B cell (primary cell): ENCODE measurements around the gene ING3. TPM values are rescaled to one million over a fixed set of nuclear protein-coding genes. Genes with fewer than 3 reads are reported as not detected.

Source experiments
- ATAC-seq: fragments of 200-7000 bp; cut with Tn5 transposase; one replicate; pipeline ENCODE4 v1.10.0; 2021; ENCODE audit warnings: low read depth, mild to moderate bottlenecking, moderate number of reproducible peaks, moderate library complexity
- CTCF ChIA-PET: fragments of 350-600 bp; sonication (Branson Sonifier 250); formaldehyde crosslinking; loops from one replicate; lab custom pipeline; 2021; ENCODE audit warnings: antibody characterized with exemption, inconsistent platforms; lab: Charles Lee
- POLR2A ChIA-PET: fragments of 350-600 bp; sonication (Branson Sonifier 250); formaldehyde crosslinking; loops from one replicate; lab custom pipeline; 2021; ENCODE audit warnings: antibody characterized with exemption; lab: Charles Lee
- DNase-seq: peaks from one replicate; pipeline ENCODE4 v3.0.0; 2013
- H2AFZ ChIP-seq: 2 replicates; pipeline ENCODE4 v1.6.1; 2012; ENCODE audit warnings: mild to moderate bottlenecking, low read depth, low read length; ENCODE audit not compliant: insufficient read depth, poor library complexity, severe bottlenecking
- H3K27ac ChIP-seq, 2 donors: 1 replicate in 1 of 2; 2 replicates in 1 of 2; pipeline ENCODE4 v1.5.1; 2012 to 2013; ENCODE audit warnings: low read length in 2 of 2, mild to moderate bottlenecking in 2 of 2, moderate library complexity in 1 of 2
- H3K27me3 ChIP-seq, 4 experiments: fragments of 200-600 bp in 1 of 4; sonication (generic) in 1 of 4; replicated peaks in 1 of 4; 1 replicate in 2 of 4; 2 replicates in 2 of 4; pipeline versions ENCODE4 v1.6.1 to v1.7.0; 2013 to 2016; ENCODE audit warnings: low read length in 3 of 4, mild to moderate bottlenecking in 2 of 4, mixed read lengths in 1 of 4, moderate library complexity in 1 of 4; ENCODE audit not compliant: insufficient read depth in 4 of 4, control insufficient read depth in 3 of 4; ENCODE audit errors: control extremely low read depth in 1 of 4
- H3K36me3 ChIP-seq, 2 experiments: replicated peaks in 1 of 2; 1 replicate in 1 of 2; 2 replicates in 1 of 2; pipeline versions ENCODE4 v1.6.1 to v1.7.1; 2013; ENCODE audit warnings: low read length in 1 of 2; ENCODE audit not compliant: insufficient read depth in 2 of 2, control insufficient read depth in 1 of 2; ENCODE audit errors: control extremely low read depth in 1 of 2, extremely low read depth in 1 of 2
- H3K4me1 ChIP-seq, 2 donors: fragments of 200-600 bp in 1 of 2; sonication (generic) in 1 of 2; 1 replicate in 1 of 2; 2 replicates in 1 of 2; pipeline versions ENCODE4 v1.5.1 to v1.6.1; 2013 to 2017; ENCODE audit warnings: low read length in 2 of 2; ENCODE audit not compliant: control insufficient read depth in 2 of 2, insufficient read depth in 2 of 2
- H3K4me2 ChIP-seq: replicated peaks from 2 replicates; pipeline ENCODE3; 2012; ENCODE audit warnings: mild to moderate bottlenecking, low read depth, low read length; ENCODE audit not compliant: poor library complexity, severe bottlenecking
- H3K4me3 ChIP-seq, 5 experiments: fragments of 200-600 bp in 1 of 5; sonication (generic) in 1 of 5; 1 replicate in 3 of 5; 2 replicates in 2 of 5; pipeline versions ENCODE4 v1.5.1 to v1.7.0; 2011 to 2016; ENCODE audit warnings: low read length in 4 of 5, mild to moderate bottlenecking in 4 of 5, low read depth in 2 of 5, control low read depth in 1 of 5, moderate library complexity in 1 of 5; ENCODE audit not compliant: insufficient read depth in 1 of 5; ENCODE audit errors: control extremely low read depth in 1 of 5, extremely low read depth in 1 of 5
- H3K79me2 ChIP-seq: fragments of 200-600 bp; sonication (generic); one replicate; pipeline ENCODE4 v1.6.0; 2016; ENCODE audit warnings: low read length; ENCODE audit not compliant: control insufficient read depth, insufficient read depth
- H3K9ac ChIP-seq: fragments of 200-600 bp; sonication (generic); 2 replicates; pipeline ENCODE4 v1.6.1; 2017; ENCODE audit warnings: mild to moderate bottlenecking, low read length, moderate library complexity
- H3K9me3 ChIP-seq, 3 donors: one replicate each; pipeline versions ENCODE4 v1.6.1 to v1.7.1; 2013; ENCODE audit warnings: low read length in 2 of 3; ENCODE audit not compliant: control insufficient read depth in 2 of 3, insufficient read depth in 1 of 3; ENCODE audit errors: control extremely low read depth in 1 of 3
- H4K20me1 ChIP-seq: 2 replicates; pipeline ENCODE4 v1.6.0; 2012; ENCODE audit warnings: mild to moderate bottlenecking, low read length; ENCODE audit not compliant: insufficient read depth, control insufficient read depth, poor library complexity, severe bottlenecking
- H3K27ac Mint-ChIP-seq: one replicate; pipeline ENCODE4 v1.8.0; 2021; ENCODE audit warnings: mixed read lengths
- H3K27me3 Mint-ChIP-seq: one replicate; pipeline ENCODE4 v1.8.0; 2021; ENCODE audit warnings: mixed read lengths
- H3K4me1 Mint-ChIP-seq: one replicate; pipeline ENCODE4 v1.8.0; 2021; ENCODE audit warnings: mixed read lengths
- H3K4me3 Mint-ChIP-seq: one replicate; pipeline ENCODE4 v1.8.0; 2021; ENCODE audit warnings: mixed read lengths
- H3K9me3 Mint-ChIP-seq: one replicate; pipeline ENCODE4 v1.8.0; 2022; ENCODE audit warnings: mixed read lengths; ENCODE audit not compliant: insufficient read depth
- EZH2 ChIP-seq: IDR thresholded peaks from 2 replicates; pipeline ENCODE4 v1.6.1; 2012; ENCODE audit warnings: borderline replicate concordance, low read depth, mild to moderate bottlenecking, moderate library complexity, low read length; ENCODE audit not compliant: insufficient read depth, poor library complexity, severe bottlenecking
- WGBS: methylation state at CpG from one replicate; pipeline ENCODE4 v1.1.5; 2013; ENCODE audit warnings: missing lambda C conversion rate; ENCODE audit not compliant: insufficient coverage; 5-methylcytosine and 5-hydroxymethylcytosine counted together
- intact Hi-C: fragments of 100-400 bp; cut with micrococcal nuclease; formaldehyde crosslinking; loops from one replicate; pipeline ENCODE4 v1.10.0; 2022
- polyA plus RNA-seq: library from polyadenylated mRNA; depleted of rRNA; stranded (reverse); fragments of >200 nt; gene quantifications from 2 replicates; pipeline ENCODE4 v1.2.3, GENCODE V29; 2012
- total RNA-seq, 2 donors: library from RNA; stranded (reverse); fragments of 120-200 nt in 1 of 2; gene quantifications; 1 replicate in 1 of 2; 2 replicates in 1 of 2; pipeline versions ENCODE4 v1.2.3 to v1.2.4, GENCODE V29; 2013 to 2022
- TF ChIP-seq, protein P1 (sequence below): fragments of 200-600 bp; IDR thresholded peaks from one replicate; pipeline ENCODE4 v1.8.0; 2022; ENCODE audit warnings: antibody characterized with exemption, mild to moderate bottlenecking

Gene ING3
- total and polyA plus RNA-seq, 2 donors (not counting 1 experiment from before 2014, with no cell fraction given): 29.5 to 38.0 TPM

DNA sequence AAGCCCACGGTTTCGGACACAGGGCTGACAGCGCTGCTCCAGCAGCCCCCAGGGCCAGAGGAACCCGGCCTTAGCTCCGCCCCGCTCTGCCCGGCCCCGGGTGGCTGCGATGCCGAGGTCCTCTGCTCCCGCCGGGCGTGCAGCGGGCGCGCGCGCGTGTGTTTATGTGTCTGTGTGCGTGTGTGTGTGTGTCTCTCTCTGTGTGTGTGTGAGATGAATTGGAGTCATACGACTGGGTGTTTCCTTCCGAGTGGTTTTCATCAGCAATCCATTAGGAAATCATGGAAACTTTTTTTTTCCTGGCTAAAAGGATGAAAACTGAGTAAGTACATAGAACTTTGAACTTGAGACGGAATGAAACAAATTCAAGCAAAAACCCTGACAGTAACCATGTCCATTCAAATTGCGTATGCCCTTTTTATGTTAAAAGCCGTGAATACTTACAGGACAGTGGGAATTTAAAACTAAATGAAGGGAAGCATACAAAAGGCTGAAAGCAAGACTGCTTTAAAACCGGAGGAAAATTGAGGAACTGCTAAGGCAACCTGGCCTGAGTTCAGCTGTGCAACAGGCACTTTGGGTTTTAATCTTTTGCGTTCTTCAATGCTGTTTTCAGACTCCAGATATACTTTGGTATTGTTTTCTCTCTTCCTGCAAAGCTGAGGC lies 38.1 kb downstream of the ING3 start, which contains the start of gene CPED1:
CPED1 (plus strand) TSS at position 121 of the 666 bp plus-strand sequence. CDS start 911 bp downstream, outside the sequence.
- H3K4me1 Mint-ChIP-seq: peaks cover 23% of the 10 kb centered on the region
- 2% methylated on average over 21 of the region's 27 CpGs for WGBS
- peak within 1 kb of the TSS; percentile 95 for H3K4me3 Mint-ChIP-seq
- no peaks in the 10 kb centered on the region for H4K20me1 ChIP-seq
- H3K27me3 Mint-ChIP-seq: peaks cover 50% of the 10 kb centered on the region
- H3K27ac Mint-ChIP-seq: no peak within 1 kb of the TSS
- peak within 1 kb of the TSS; percentile 52 for H3K9ac ChIP-seq
- TF ChIP-seq EZH2: no peak
- TF ChIP-seq, protein P1, sequence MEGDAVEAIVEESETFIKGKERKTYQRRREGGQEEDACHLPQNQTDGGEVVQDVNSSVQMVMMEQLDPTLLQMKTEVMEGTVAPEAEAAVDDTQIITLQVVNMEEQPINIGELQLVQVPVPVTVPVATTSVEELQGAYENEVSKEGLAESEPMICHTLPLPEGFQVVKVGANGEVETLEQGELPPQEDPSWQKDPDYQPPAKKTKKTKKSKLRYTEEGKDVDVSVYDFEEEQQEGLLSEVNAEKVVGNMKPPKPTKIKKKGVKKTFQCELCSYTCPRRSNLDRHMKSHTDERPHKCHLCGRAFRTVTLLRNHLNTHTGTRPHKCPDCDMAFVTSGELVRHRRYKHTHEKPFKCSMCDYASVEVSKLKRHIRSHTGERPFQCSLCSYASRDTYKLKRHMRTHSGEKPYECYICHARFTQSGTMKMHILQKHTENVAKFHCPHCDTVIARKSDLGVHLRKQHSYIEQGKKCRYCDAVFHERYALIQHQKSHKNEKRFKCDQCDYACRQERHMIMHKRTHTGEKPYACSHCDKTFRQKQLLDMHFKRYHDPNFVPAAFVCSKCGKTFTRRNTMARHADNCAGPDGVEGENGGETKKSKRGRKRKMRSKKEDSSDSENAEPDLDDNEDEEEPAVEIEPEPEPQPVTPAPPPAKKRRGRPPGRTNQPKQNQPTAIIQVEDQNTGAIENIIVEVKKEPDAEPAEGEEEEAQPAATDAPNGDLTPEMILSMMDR: no peak
- intact Hi-C loops: loop anchor here (1.0 to 5.0 kb wide), 5 partner anchors 37 to 1006 kb away; partner anchors contain the start of gene FAM3C
- CTCF ChIA-PET: interaction anchor here (0.8 to 7.3 kb wide), 13 partner anchors 7 to 1005 kb away, joined by 3 to 85 read pairs (median 6); no protein-coding TSS in a partner anchor
- H3K36me3 ChIP-seq: no peaks in the 10 kb centered on the region
- ATAC-seq (peak; percentile 67), DNase-seq (peak; percentile 62)
- peak within 1 kb of the TSS; percentile 47 for H2AFZ ChIP-seq
- no peaks in the 10 kb centered on the region for H3K9me3 ChIP-seq
- H3K27me3 ChIP-seq: peaks cover 0 to 20% (median 18%) of the 10 kb centered on the region in 4 experiments
- peak within 1 kb of the TSS; percentile 86 for H3K4me2 ChIP-seq
- H3K27ac ChIP-seq: no peak within 1 kb of the TSS
- POLR2A ChIA-PET: no interaction called here
- H3K4me1 ChIP-seq: peaks cover 24% of the 10 kb centered on the region in 2 donors
- no peaks in the 10 kb centered on the region for H3K79me2 ChIP-seq
- H3K9me3 Mint-ChIP-seq: no peaks in the 10 kb centered on the region
- peak within 1 kb of the TSS; percentile 29 to 77 (median 49) for H3K4me3 ChIP-seq
